H1 (cell line): ENCODE measurements around the gene LPP. TPM values are rescaled to one million over a fixed set of nuclear protein-coding genes. Genes with fewer than 3 reads are reported as not detected.

ENCODE experiments used
- GTF2F1 ChIP-seq: IDR thresholded peaks from 2 replicates; pipeline ENCODE4 v1.6.1; 2012; ENCODE audit warnings: low read depth, low read length, improper control_type of control experiment, borderline replicate concordance
- PHF8 ChIP-seq: fragments of 200-600 bp; sonication (generic); conservative IDR thresholded peaks from 2 replicates; pipeline ENCODE4 v1.7.1; 2012; ENCODE audit warnings: low read depth, mild to moderate bottlenecking, inconsistent platforms, low read length, moderate library complexity
- polyA plus RNA-seq, 7 experiments: library from polyadenylated mRNA; depleted of rRNA in 3 of 7; stranded (reverse) in 5 of 7; unstranded in 2 of 7; fragments of >200 nt in 5 of 7; fragments of 200-250 nt in 2 of 7; gene quantifications; 1 replicate in 5 of 7; 2 replicates in 1 of 7; 4 replicates in 1 of 7; pipeline versions ENCODE4 v1.2.1 to v1.2.3, GENCODE V29; 2011 to 2013; ENCODE audit warnings: missing spikeins in 2 of 7, mixed read lengths in 2 of 7
- total RNA-seq: library from RNA; stranded (reverse); fragmentation: NEBNext Ultra II Directional; extraction: Animal tissue kit (Norgen Biotek cat#: 25700); gene quantifications from 2 replicates; pipeline ENCODE4 v1.2.1, GENCODE V29; 2021
- TF ChIP-seq, protein P1 (sequence below): fragments of 300-600 bp; sonication (generic); IDR thresholded peaks from 2 replicates; pipeline ENCODE4 v1.7.1; 2012; ENCODE audit warnings: low read length, moderate library complexity, mild to moderate bottlenecking, inconsistent platforms; ENCODE audit not compliant: insufficient replicate concordance
- TF ChIP-seq, protein P2 (sequence below): IDR thresholded peaks from 2 replicates; pipeline ENCODE4 v1.6.1; 2012; ENCODE audit warnings: low read length, inconsistent platforms

LPP gene
- total and polyA plus RNA-seq, 2 of the 8 experiments (the other 6 are each of a cell fraction or from before 2014, with no cell fraction given), result 10.0 to 53.3 TPM

DNA sequence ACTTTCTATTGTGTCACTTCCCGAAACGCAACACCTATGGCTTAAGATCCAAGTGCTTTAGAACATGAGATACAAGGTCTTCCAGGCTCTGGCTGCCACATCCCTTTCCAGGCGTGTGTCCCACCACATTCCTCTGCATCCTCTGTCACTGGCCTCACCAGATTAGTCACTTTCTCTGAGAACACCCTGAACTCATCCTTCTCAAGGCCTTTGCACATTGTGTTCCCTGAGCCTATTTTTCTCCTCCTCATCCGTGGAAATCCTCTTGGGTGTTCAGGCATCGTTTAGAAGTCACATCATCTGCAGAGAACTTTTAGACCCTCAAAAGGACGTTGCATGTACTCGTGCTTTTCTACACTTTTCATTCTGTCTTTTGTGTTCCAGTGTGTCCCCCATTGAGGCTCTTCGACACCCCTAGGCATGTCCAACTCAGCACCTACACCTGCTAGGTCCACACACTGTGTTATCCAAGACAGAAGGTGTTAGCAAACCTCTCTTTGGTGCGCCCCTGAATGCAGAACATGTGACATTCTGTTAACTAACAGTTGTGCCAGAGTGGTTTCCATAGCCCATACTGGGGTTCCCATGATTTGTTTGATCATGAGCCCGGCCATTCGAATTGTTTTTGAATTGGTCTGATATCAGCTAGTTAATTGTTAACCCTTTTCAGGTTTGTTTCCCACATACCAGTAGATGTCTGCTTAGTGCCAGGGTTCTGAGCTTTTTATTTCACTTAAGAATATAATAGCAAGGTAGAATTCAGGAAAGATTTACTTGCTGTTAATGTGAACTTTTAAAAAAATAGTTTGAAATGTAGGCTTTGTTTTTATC, 67.2 kb downstream of the LPP start (continued):
- TF ChIP-seq, protein P1, sequence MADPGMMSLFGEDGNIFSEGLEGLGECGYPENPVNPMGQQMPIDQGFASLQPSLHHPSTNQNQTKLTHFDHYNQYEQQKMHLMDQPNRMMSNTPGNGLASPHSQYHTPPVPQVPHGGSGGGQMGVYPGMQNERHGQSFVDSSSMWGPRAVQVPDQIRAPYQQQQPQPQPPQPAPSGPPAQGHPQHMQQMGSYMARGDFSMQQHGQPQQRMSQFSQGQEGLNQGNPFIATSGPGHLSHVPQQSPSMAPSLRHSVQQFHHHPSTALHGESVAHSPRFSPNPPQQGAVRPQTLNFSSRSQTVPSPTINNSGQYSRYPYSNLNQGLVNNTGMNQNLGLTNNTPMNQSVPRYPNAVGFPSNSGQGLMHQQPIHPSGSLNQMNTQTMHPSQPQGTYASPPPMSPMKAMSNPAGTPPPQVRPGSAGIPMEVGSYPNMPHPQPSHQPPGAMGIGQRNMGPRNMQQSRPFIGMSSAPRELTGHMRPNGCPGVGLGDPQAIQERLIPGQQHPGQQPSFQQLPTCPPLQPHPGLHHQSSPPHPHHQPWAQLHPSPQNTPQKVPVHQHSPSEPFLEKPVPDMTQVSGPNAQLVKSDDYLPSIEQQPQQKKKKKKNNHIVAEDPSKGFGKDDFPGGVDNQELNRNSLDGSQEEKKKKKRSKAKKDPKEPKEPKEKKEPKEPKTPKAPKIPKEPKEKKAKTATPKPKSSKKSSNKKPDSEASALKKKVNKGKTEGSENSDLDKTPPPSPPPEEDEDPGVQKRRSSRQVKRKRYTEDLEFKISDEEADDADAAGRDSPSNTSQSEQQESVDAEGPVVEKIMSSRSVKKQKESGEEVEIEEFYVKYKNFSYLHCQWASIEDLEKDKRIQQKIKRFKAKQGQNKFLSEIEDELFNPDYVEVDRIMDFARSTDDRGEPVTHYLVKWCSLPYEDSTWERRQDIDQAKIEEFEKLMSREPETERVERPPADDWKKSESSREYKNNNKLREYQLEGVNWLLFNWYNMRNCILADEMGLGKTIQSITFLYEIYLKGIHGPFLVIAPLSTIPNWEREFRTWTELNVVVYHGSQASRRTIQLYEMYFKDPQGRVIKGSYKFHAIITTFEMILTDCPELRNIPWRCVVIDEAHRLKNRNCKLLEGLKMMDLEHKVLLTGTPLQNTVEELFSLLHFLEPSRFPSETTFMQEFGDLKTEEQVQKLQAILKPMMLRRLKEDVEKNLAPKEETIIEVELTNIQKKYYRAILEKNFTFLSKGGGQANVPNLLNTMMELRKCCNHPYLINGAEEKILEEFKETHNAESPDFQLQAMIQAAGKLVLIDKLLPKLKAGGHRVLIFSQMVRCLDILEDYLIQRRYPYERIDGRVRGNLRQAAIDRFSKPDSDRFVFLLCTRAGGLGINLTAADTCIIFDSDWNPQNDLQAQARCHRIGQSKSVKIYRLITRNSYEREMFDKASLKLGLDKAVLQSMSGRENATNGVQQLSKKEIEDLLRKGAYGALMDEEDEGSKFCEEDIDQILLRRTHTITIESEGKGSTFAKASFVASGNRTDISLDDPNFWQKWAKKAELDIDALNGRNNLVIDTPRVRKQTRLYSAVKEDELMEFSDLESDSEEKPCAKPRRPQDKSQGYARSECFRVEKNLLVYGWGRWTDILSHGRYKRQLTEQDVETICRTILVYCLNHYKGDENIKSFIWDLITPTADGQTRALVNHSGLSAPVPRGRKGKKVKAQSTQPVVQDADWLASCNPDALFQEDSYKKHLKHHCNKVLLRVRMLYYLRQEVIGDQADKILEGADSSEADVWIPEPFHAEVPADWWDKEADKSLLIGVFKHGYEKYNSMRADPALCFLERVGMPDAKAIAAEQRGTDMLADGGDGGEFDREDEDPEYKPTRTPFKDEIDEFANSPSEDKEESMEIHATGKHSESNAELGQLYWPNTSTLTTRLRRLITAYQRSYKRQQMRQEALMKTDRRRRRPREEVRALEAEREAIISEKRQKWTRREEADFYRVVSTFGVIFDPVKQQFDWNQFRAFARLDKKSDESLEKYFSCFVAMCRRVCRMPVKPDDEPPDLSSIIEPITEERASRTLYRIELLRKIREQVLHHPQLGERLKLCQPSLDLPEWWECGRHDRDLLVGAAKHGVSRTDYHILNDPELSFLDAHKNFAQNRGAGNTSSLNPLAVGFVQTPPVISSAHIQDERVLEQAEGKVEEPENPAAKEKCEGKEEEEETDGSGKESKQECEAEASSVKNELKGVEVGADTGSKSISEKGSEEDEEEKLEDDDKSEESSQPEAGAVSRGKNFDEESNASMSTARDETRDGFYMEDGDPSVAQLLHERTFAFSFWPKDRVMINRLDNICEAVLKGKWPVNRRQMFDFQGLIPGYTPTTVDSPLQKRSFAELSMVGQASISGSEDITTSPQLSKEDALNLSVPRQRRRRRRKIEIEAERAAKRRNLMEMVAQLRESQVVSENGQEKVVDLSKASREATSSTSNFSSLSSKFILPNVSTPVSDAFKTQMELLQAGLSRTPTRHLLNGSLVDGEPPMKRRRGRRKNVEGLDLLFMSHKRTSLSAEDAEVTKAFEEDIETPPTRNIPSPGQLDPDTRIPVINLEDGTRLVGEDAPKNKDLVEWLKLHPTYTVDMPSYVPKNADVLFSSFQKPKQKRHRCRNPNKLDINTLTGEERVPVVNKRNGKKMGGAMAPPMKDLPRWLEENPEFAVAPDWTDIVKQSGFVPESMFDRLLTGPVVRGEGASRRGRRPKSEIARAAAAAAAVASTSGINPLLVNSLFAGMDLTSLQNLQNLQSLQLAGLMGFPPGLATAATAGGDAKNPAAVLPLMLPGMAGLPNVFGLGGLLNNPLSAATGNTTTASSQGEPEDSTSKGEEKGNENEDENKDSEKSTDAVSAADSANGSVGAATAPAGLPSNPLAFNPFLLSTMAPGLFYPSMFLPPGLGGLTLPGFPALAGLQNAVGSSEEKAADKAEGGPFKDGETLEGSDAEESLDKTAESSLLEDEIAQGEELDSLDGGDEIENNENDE, result no peak
- TF ChIP-seq GTF2F1 (no peak), PHF8 (no peak)
- TF ChIP-seq, protein P2, sequence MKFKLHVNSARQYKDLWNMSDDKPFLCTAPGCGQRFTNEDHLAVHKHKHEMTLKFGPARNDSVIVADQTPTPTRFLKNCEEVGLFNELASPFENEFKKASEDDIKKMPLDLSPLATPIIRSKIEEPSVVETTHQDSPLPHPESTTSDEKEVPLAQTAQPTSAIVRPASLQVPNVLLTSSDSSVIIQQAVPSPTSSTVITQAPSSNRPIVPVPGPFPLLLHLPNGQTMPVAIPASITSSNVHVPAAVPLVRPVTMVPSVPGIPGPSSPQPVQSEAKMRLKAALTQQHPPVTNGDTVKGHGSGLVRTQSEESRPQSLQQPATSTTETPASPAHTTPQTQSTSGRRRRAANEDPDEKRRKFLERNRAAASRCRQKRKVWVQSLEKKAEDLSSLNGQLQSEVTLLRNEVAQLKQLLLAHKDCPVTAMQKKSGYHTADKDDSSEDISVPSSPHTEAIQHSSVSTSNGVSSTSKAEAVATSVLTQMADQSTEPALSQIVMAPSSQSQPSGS, result no peak
- TF ChIP-seq, all 59 proteins: peak for 0
